Spleen (tissue), 11 donors: ENCODE results near the gene RAP1GAP. TPM values are rescaled to one million over a fixed set of nuclear protein-coding genes. Genes with fewer than 3 reads are reported as not detected.

Source experiments
- DNase-seq: peaks from one replicate; pipeline ENCODE4 v3.0.0-alpha.2; 2020
- H3K27ac ChIP-seq, 8 donors: fragments of 200-600 bp; sonication (generic) in 7 of 8; 1 replicate in 4 of 8; 2 replicates in 4 of 8; pipeline versions ENCODE4 v1.5.0 to v1.8.0; 2016 to 2021; ENCODE audit warnings: inconsistent platforms in 4 of 8, mild to moderate bottlenecking in 4 of 8, moderate library complexity in 1 of 8
- H3K27me3 ChIP-seq, 7 donors: fragments of 200-600 bp; sonication (generic) in 6 of 7; replicated peaks in 1 of 7; 1 replicate in 4 of 7; 2 replicates in 3 of 7; pipeline versions ENCODE4 v1.5.0 to v1.8.0; 2016 to 2021; ENCODE audit warnings: inconsistent platforms in 3 of 7, mild to moderate bottlenecking in 1 of 7
- H3K36me3 ChIP-seq, 6 donors: fragments of 200-600 bp; sonication (generic) in 5 of 6; 1 replicate in 4 of 6; 2 replicates in 2 of 6; pipeline versions ENCODE4 v1.5.0 to v1.8.0; 2016 to 2021; ENCODE audit warnings: inconsistent platforms in 2 of 6
- H3K4me1 ChIP-seq, 6 donors: fragments of 200-600 bp; sonication (generic) in 5 of 6; 1 replicate in 3 of 6; 2 replicates in 3 of 6; pipeline versions ENCODE4 v1.5.0 to v1.8.0; 2016 to 2021; ENCODE audit warnings: inconsistent platforms in 3 of 6
- H3K4me3 ChIP-seq, 8 donors: fragments of 200-600 bp; sonication (generic) in 7 of 8; 1 replicate in 4 of 8; 2 replicates in 4 of 8; pipeline versions ENCODE4 v1.5.0 to v1.8.0; 2016 to 2021; ENCODE audit warnings: inconsistent platforms in 4 of 8, mild to moderate bottlenecking in 4 of 8, moderate library complexity in 2 of 8
- H3K9me3 ChIP-seq, 8 donors: fragments of 200-600 bp; sonication (generic) in 7 of 8; 1 replicate in 4 of 8; 2 replicates in 4 of 8; pipeline versions ENCODE4 v1.5.0 to v1.8.0; 2016 to 2021; ENCODE audit warnings: inconsistent platforms in 4 of 8
- CTCF ChIP-seq, 11 experiments: fragments of 200-600 bp in 7 of 11; fragments of 450-650 bp in 4 of 11; sonication (generic) in 4 of 11; IDR thresholded peaks in 8 of 11; conservative IDR thresholded peaks in 3 of 11; 1 replicate in 7 of 11; 2 replicates in 4 of 11; pipeline versions ENCODE4 v1.4.0 to v1.8.0; 2016 to 2021; ENCODE audit warnings: antibody characterized with exemption in 11 of 11, inconsistent platforms in 4 of 11, mild to moderate bottlenecking in 1 of 11
- POLR2A ChIP-seq, 3 donors: fragments of 450-650 bp; IDR thresholded peaks; one replicate each; pipeline ENCODE4 v1.5.1; 2017; ENCODE audit warnings: antibody characterized with exemption in 3 of 3, mild to moderate bottlenecking in 1 of 3
- POLR2AphosphoS5 ChIP-seq, 3 donors: sonication (generic); formaldehyde crosslinking; IDR thresholded peaks; one replicate each; pipeline ENCODE4 v1.5.1; 2017; ENCODE audit warnings: antibody characterized with exemption in 3 of 3
- WGBS, 5 donors: extraction: QIAGEN DNeasy Blood & Tissue Kit in 3 of 5; methylation state at CpG; one replicate each; pipeline versions ENCODE4 v1.1.5 to v1.1.7; 2013 to 2018; 5-methylcytosine and 5-hydroxymethylcytosine counted together
- intact Hi-C: fragments of 100-400 bp; cut with DNase I; formaldehyde crosslinking; loops from one replicate; pipeline ENCODE4 v1.15.0; 2023; ENCODE audit warnings: low total_unique reads
- polyA plus RNA-seq, 3 donors: library from polyadenylated mRNA; stranded (reverse); fragments of 200-250 nt; gene quantifications; one replicate each; pipeline ENCODE4 v1.2.1, GENCODE V29; 2013
- total RNA-seq, 7 donors: library from RNA; depleted of rRNA in 3 of 7; stranded (reverse); fragments of >200 nt in 3 of 7; fragmentation: NEBNext Ultra II Directional in 4 of 7; extraction: Animal tissue kit (Norgen Biotek cat#: 25700) in 4 of 7; gene quantifications; one replicate each; pipeline versions ENCODE4 v1.1.0 to v1.2.1, GENCODE V29; 2016 to 2021
- donor health status: healthy with polysubstance abuse.
- donor health status: DM: no; HTN: no; CAD: no; lungs with moderate emphysema.
- donor health status: DM: no; HTN: no; CAD: no.
- donor health status: Bipolar disorder and iron deficiency.
- donor health status: healthy.
- donor health status: DM: no; HTN: no; CAD: no.
- donor health status: DM: yes; HTN: yes; CAD: no.

RAP1GAP gene
- total and polyA plus RNA-seq, 10 donors: 0.30 to 12.1 (median 0.86) TPM

GRCh38 chr1:21620011-21620410 is 49.1 kb downstream of the RAP1GAP start:
- no peak for DNase-seq
- no peak for TF ChIP-seq CTCF (IDR thresholded peaks at IDR 0.05 in 8 of 11, conservative IDR thresholded peaks at IDR 0.05 in 3 of 11)
- TF ChIP-seq POLR2A (IDR thresholded peaks at IDR 0.05): no peak
- no peak for TF ChIP-seq POLR2AphosphoS5 (IDR thresholded peaks at IDR 0.05)
- H3K27ac ChIP-seq: no peak overlapping the region
- no peak overlapping the region for H3K4me3 ChIP-seq
- H3K36me3 ChIP-seq: no peaks in the 10 kb centered on the region
- intact Hi-C loops: no loop called here
- H3K27me3 ChIP-seq: peaks cover 0 to 58% (median 15%) of the 10 kb centered on the region in 7 donors
- H3K4me1 ChIP-seq: peaks cover 0 to 15% (median 7%) of the 10 kb centered on the region in 6 donors
- 66 to 74% (median 71%) methylated on average over 11 to 12 of the region's 12 CpGs; no CpG with 5 or more reads in 1 of the 5 donors for WGBS, 5 donors
- H3K9me3 ChIP-seq: no peaks in the 10 kb centered on the region

- intact Hi-C loops: no loop called here
- Histone ChIP-seq H3K27ac (no peak overlapping the region), H3K4me1 (peaks cover 0 to 15% (median 7%) of the 10 kb centered on the region in 6 donors), H3K36me3 (no peaks in the 10 kb centered on the region), H3K9me3 (no peaks in the 10 kb centered on the region), H3K27me3 (peaks cover 0 to 54% (median 15%) of the 10 kb centered on the region in 7 donors), H3K4me3 (no peak overlapping the region)
- DNase-seq: no peak
- no peak for TF ChIP-seq CTCF (IDR thresholded peaks at IDR 0.05 in 8 of 11, conservative IDR thresholded peaks at IDR 0.05 in 3 of 11)
- TF ChIP-seq POLR2AphosphoS5 (IDR thresholded peaks at IDR 0.05): no peak
- no peak for TF ChIP-seq POLR2A (IDR thresholded peaks at IDR 0.05)
- WGBS, 5 donors: 58 to 69% (median 67%) methylated on average over 6 to 7 of the region's 7 CpGs
Measured at GRCh38 chr1:21619375-21619947, 49.7 kb downstream of the RAP1GAP start.

GRCh38 chr1:21618561-21619374 is 50.4 kb downstream of the RAP1GAP start:
- no peak for DNase-seq
- Histone ChIP-seq H3K27me3 (peaks cover 0 to 48% (median 15%) of the 10 kb centered on the region in 7 donors), H3K4me1 (peaks cover 0 to 15% (median 7%) of the 10 kb centered on the region in 6 donors), H3K36me3 (no peaks in the 10 kb centered on the region), H3K27ac (no peak overlapping the region), H3K4me3 (no peak overlapping the region), H3K9me3 (no peaks in the 10 kb centered on the region)
- TF ChIP-seq POLR2A (IDR thresholded peaks at IDR 0.05) (no peak), POLR2AphosphoS5 (IDR thresholded peaks at IDR 0.05) (no peak), CTCF (IDR thresholded peaks at IDR 0.05 in 8 of 11, conservative IDR thresholded peaks at IDR 0.05 in 3 of 11) (no peak)
- intact Hi-C loops: no loop called here
- WGBS, 5 donors: 42 to 47% (median 42%) methylated on average over 18 to 22 of the region's 22 CpGs

- Histone ChIP-seq H3K4me3 (no peak overlapping the region), H3K27me3 (peaks cover 0 to 41% (median 15%) of the 10 kb centered on the region in 7 donors), H3K36me3 (no peaks in the 10 kb centered on the region), H3K9me3 (no peaks in the 10 kb centered on the region), H3K27ac (no peak overlapping the region), H3K4me1 (peaks cover 0 to 12% (median 4%) of the 10 kb centered on the region in 6 donors)
- no peak for TF ChIP-seq POLR2AphosphoS5 (IDR thresholded peaks at IDR 0.05)
- TF ChIP-seq CTCF (IDR thresholded peaks at IDR 0.05 in 8 of 11, conservative IDR thresholded peaks at IDR 0.05 in 3 of 11): no peak
- TF ChIP-seq POLR2A (IDR thresholded peaks at IDR 0.05): no peak
- DNase-seq: no peak
- 73 to 94% (median 92%) methylated on average over 3 to 7 of the region's 7 CpGs for WGBS, 5 donors
- intact Hi-C loops: no loop called here
Measured at GRCh38 chr1:21618059-21618458, 51.1 kb downstream of the RAP1GAP start.
